GM21786 (cell line): ENCODE results near the gene IQCM.

Experiments
- ATAC-seq: cut with Tn5 transposase; IDR thresholded peaks from one replicate; pipeline ENCODE4 v1.9.1; 2021; ENCODE audit not compliant: unreplicated experiment

The IQCM gene

GRCh38 chr4:149328161-149328560 is 487.5 kb downstream of the IQCM start:
- ATAC-seq = no peak

GRCh38 chr4:149322203-149322602 is 493.4 kb downstream of the IQCM start:
- ATAC-seq = no peak

- ATAC-seq = no peak
Measured at GRCh38 chr4:149321438-149321837, 494.2 kb downstream of the IQCM start.

- ATAC-seq = no peak
Measured at GRCh38 chr4:149311076-149311475, 504.6 kb downstream of the IQCM start.

- no peak for ATAC-seq
Measured at GRCh38 chr4:149306537-149306936, 509.1 kb downstream of the IQCM start.
